Brain microvascular endothelial cell (primary cell): Measurements from ENCODE around the gene DDX54.

Experiments
- DNase-seq: peaks from one replicate; pipeline ENCODE4 v3.0.0-alpha.2; 2020
- H3K27ac ChIP-seq: fragments of 250-450 bp; sonication (Bioruptor Pico); 2 replicates; pipeline ENCODE4 v1.5.1; 2020; ENCODE audit warnings: mild to moderate bottlenecking, moderate library complexity
- H3K27me3 ChIP-seq: fragments of 250-450 bp; sonication (Bioruptor Pico); replicated peaks from 2 replicates; pipeline ENCODE4 v1.5.1; 2020; ENCODE audit warnings: mild to moderate bottlenecking
- H3K36me3 ChIP-seq: fragments of 250-450 bp; sonication (Bioruptor Pico); replicated peaks from 2 replicates; pipeline ENCODE4 v1.5.1; 2020; ENCODE audit warnings: mild to moderate bottlenecking
- H3K4me3 ChIP-seq: 2 replicates; pipeline ENCODE4 v1.5.1; 2011; ENCODE audit warnings: low read depth, mild to moderate bottlenecking, control low read depth, low read length, moderate library complexity
- in situ Hi-C: cut with HindIII; loops from 2 replicates; pipeline ENCODE4 v1.10.0; 2017; ENCODE audit warnings: low sequenced_read_pairs, low pct_ligation_motif_present
- TF ChIP-seq, protein P1 (sequence below): IDR thresholded peaks from 2 replicates; pipeline ENCODE4 v1.5.1; 2011; ENCODE audit warnings: low read depth, mild to moderate bottlenecking, moderate library complexity, low read length, control low read depth, inconsistent platforms; ENCODE audit errors: missing control alignments

The DDX54 gene

DNA sequence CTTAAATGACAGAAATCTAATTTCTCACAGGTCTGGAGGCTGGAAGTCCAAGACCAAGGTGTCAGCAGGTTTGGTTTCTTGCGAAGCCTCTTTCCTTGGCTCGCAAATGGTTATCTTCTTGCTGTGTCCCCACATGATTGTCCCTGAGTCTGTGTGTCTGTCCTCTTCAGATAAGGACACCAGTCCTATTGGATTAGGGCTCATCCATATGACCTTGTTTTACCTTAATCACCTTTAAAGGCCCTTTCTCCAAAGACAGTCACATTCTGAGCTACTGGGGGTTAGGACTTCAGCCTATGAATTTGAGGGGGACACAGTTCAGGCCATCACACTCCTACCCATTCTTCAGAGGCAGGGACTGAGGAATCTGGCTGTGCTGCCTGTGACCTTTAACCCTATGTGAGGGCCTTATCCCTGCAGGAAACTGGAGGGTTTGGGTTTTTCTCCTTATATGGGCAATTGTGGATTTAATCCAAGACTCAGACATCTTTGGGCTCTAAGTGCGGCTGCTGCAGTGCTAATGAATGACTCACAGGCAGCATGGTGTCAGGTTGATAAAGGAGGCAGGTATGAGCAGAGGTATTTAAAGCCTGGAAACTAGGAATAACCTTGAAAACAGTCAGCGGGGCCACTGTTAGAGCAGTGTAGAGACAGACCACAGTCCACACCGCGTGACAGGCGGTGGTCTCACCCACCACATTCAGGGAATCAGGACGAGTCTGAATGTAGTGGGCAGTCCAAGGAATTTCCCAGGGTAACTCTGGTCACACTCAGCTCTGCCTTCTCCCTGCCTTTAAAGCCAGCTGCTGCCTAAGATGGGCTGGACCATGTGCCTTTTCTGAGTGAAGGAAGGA, 46.2 kb upstream of the DDX54 start:
- peak; percentile 75 for DNase-seq
- in situ Hi-C loops, result no loop called here
- Histone ChIP-seq H3K27me3 (no peaks in the 10 kb centered on the region), H3K36me3 (peaks cover 40% of the 10 kb centered on the region), H3K4me3 (no peak overlapping the region), H3K27ac (peak overlapping the region; percentile 71)
- TF ChIP-seq, protein P1, sequence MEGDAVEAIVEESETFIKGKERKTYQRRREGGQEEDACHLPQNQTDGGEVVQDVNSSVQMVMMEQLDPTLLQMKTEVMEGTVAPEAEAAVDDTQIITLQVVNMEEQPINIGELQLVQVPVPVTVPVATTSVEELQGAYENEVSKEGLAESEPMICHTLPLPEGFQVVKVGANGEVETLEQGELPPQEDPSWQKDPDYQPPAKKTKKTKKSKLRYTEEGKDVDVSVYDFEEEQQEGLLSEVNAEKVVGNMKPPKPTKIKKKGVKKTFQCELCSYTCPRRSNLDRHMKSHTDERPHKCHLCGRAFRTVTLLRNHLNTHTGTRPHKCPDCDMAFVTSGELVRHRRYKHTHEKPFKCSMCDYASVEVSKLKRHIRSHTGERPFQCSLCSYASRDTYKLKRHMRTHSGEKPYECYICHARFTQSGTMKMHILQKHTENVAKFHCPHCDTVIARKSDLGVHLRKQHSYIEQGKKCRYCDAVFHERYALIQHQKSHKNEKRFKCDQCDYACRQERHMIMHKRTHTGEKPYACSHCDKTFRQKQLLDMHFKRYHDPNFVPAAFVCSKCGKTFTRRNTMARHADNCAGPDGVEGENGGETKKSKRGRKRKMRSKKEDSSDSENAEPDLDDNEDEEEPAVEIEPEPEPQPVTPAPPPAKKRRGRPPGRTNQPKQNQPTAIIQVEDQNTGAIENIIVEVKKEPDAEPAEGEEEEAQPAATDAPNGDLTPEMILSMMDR, result no peak

DNA sequence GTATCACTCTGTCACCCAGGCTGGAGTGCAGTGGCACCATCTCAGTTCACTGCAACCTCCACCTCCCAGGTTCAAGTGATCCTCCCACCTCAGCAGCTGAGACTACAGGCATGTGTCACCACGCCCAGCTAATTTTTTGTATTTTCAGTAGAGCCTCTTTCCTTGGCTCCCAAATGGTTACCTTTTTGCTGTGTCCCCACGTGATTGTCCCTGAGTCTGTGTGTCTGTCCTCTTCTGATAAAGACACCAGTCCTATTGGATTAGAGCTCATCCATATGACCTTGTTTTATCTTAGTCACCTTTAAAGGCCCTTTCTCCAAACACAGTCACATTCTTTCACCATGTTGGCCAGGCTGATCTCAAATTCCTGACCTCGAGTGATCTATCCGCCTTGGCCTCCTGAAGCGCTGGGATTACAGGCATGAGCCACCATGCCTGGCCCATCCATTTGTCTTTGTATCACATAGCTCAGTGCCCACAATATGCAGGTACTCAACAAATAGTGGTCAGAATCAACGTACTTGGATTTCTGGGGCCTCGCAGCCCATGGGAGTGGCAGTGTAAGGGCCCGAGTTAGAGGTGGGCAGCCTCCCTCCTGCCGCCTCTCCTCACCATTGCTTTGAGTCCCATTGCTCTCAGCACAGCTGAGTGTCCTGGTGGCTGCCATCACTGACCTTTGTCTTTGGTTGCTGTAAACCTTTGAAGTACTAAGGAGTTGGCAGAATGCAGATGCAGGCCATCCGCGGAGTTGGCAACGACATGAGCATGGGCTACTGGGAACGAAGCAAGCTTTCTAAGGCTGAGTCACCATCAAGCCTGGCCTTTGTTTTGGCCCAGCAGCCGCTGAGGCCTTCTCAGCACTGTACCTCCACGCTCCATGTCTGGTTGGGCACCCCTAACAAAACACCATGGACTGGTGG, 45.3 kb upstream of the DDX54 start:
- DNase-seq, result no peak
- H3K4me3 ChIP-seq, result no peak overlapping the region
- H3K36me3 ChIP-seq, result peaks cover 40% of the 10 kb centered on the region
- TF ChIP-seq, protein P1, result no peak
- H3K27me3 ChIP-seq, result no peaks in the 10 kb centered on the region
- in situ Hi-C loops, result no loop called here
- H3K27ac ChIP-seq, result peak overlapping the region; percentile 71

DNA sequence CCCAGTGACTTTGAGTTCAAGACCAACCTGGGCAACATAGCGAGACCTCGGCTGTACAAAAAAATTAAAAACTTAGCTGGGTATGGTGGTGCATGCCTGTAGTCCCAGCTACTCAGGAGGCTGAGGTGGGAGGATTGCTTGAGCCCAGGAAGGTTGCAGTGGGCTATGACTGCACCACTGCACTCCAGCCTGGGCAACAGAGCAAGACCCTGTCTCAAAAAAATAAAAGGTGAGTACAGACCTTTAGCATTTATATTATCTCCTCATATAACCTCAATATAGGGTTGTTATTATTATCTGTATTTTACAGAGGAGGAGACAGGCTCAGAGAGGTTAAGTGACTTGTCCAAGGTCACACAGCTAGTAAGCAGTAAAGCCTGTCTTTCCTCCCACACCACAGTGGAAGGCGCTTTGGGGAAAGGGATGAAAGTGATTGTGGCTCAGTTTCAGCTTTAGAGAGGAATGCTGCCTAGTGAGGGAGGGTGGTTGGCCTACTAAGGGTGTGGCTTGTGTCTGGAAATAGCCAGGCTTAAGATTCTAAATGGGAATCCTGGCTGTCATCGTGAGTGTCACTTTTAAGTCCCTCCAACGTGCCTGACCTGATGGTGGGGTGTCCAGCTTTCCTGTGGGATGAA, 43.2 kb upstream of the DDX54 start:
- Histone ChIP-seq H3K27me3 (no peaks in the 10 kb centered on the region), H3K36me3 (peaks cover 40% of the 10 kb centered on the region), H3K4me3 (no peak overlapping the region), H3K27ac (no peak overlapping the region)
- no peak for DNase-seq
- TF ChIP-seq, protein P1, result no peak
- in situ Hi-C loops, result no loop called here

DNA sequence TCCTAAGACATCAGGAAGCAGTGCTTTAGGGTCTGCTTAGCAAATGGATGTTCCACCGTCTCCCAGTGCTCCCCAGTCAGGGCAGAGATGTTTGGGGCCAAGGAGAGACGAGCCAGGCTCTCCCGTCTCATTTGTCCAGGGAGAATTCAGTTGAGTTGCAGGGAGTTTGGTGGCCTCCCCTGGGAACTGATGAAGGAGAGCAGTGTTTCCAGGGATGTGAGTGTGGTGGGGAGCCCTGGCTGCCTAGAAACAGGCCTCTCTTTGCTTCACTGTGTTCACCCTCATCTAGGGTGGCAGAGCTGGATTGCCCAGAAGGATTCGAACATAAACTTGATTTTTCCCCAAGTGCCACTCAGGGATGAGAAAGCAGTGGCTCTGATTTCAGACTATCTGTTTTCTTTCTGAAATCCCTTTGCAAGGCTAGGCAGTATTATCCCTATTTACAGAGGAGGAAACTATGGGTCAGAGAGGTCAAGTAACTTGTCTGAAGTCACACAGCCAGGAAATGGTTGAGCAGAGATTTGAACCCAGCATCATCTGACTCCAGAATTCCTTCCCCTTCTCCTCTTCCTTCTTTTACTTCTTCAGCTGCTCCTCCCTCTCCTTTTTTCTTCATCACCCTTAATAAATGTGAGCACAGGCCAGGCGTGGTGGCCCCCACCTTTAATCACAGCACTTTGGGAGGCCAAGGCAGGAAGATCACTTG, 42.6 kb upstream of the DDX54 start:
- no peak for DNase-seq
- TF ChIP-seq, protein P1, result no peak
- H3K27ac ChIP-seq, result no peak overlapping the region
- H3K4me3 ChIP-seq, result no peak overlapping the region
- H3K27me3 ChIP-seq, result no peaks in the 10 kb centered on the region
- in situ Hi-C loops, result no loop called here
- peaks cover 34% of the 10 kb centered on the region for H3K36me3 ChIP-seq
